Epithelial cell of proximal tubule (primary cell): Measurements from ENCODE around the gene EIF4A3. TPM values are rescaled to one million over a fixed set of nuclear protein-coding genes. Genes with fewer than 3 reads are reported as not detected.

ENCODE experiments used
- DNase-seq: peaks from one replicate; pipeline ENCODE4 v3.0.0-alpha.2; 2011; ENCODE audit warnings: low read depth
- H3K4me3 ChIP-seq: 2 replicates; pipeline ENCODE4 v1.5.1; 2011; ENCODE audit warnings: low read depth, mild to moderate bottlenecking, low read length
- CTCF ChIP-seq: conservative IDR thresholded peaks from 2 replicates; pipeline ENCODE4 v1.5.1; 2012; ENCODE audit warnings: low read depth, mild to moderate bottlenecking, low read length
- total RNA-seq: library from RNA; depleted of rRNA; stranded (reverse); fragments of >200 nt; gene quantifications from 2 replicates; pipeline ENCODE4 v1.2.3, GENCODE V29; 2015

EIF4A3 gene
- total RNA-seq, 1 donor from 2014 or later, result 122 TPM

GRCh38 chr17:80109713-80110446 is 37.0 kb downstream of the EIF4A3 start:
- no peak for TF ChIP-seq CTCF
- DNase-seq, result no peak
- no peak overlapping the region for H3K4me3 ChIP-seq

GRCh38 chr17:80109066-80109660 is 37.8 kb downstream of the EIF4A3 start:
- TF ChIP-seq CTCF, result no peak
- H3K4me3 ChIP-seq, result no peak overlapping the region
- no peak for DNase-seq

DNA sequence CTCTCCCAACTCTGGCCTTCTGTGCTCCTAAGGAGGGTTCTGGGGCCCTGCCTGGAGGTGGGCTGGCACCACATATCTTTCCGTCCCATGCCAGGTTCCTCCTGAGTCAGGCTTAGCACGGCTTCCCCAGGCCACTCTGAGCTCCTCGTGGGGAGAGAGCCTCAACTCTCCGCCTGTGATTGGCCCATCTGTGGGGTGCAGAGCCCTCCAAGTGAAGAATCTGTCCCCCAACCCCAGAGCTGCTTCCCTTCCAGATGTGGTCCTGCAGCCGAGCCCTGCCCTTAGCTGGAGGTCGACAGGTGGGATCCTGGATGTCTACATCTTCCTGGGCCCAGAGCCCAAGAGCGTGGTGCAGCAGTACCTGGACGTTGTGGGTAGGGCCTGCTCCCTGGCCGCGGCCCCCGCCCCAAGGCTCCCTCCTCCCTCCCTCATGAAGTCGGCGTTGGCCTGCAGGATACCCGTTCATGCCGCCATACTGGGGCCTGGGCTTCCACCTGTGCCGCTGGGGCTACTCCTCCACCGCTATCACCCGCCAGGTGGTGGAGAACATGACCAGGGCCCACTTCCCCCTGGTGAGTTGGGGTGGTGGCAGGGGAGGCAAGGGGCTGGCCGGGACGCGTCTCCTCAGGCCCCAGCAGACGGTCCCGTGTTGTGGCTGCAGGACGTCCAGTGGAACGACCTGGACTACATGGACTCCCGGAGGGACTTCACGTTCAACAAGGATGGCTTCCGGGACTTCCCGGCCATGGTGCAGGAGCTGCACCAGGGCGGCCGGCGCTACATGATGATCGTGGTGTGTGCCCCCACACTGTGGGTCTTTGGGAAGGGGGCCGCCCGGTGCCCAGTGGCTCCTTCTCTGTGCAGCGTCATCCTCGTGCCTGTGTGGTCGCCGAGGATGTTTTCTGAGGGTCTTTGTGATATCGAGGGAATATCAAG is 38.6 kb downstream of the EIF4A3 start:
- DNase-seq, result no peak
- H3K4me3 ChIP-seq, result no peak overlapping the region
- no peak for TF ChIP-seq CTCF

DNA sequence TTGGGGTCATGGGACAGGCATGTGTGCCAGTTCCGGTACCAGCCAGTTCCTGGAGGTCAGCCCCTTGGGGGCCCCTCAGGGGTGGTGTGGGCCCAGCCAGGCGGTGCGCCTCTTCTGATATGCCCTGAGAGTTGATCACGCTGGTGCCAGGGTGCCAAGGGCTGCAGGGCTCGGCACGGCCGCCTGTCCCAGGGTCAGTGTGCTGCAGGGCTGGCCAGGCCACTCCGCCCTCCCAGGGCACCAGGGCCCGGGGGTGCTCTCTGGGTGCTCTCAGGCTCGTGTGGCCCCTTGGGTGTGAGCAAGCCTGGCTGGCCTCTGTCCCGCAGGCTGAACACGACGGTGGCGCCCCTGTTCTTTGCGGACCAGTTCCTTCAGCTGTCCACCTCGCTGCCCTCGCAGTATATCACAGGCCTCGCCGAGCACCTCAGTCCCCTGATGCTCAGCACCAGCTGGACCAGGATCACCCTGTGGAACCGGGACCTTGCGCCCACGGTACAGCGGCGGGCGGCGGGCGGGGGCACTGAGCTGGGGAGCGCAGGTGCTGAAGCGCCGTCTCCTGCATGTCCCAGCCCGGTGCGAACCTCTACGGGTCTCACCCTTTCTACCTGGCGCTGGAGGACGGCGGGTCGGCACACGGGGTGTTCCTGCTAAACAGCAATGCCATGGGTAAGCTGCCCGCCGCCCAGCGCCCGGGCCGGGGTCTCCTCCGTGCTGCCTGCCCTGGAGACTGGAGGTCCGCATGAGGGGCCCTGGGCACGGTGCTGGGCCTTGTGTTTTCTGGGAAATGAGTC is 39.5 kb downstream of the EIF4A3 start:
- no peak for DNase-seq
- no peak for TF ChIP-seq CTCF
- H3K4me3 ChIP-seq, result no peak overlapping the region

GRCh38 chr17:80106751-80107150 is 40.2 kb downstream of the EIF4A3 start:
- DNase-seq, result no peak
- H3K4me3 ChIP-seq, result no peak overlapping the region
- no peak for TF ChIP-seq CTCF

DNA sequence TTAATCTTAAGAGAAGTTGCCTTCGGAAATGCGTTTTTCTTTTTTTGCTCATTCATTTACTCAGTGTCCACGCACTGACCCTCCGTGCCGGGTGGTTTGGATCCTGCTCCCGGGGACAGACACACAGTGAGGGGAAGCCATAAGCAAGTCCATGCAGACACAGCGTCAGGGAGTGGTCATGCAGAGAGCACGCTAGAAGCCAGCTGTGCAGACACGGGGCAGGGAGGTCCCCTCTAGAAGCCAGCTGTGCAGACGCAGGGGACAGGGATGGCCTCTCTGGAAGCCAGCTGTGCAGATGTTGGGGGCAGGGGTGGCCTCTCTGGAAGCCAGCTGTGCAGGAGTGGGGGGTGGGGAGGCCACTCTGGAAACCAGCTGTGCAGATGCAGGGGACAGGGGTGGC is 40.8 kb downstream of the EIF4A3 start:
- no peak overlapping the region for H3K4me3 ChIP-seq
- TF ChIP-seq CTCF, result no peak
- no peak for DNase-seq
